ENCODE data around the gene PCGF1. TPM values are rescaled to one million over a fixed set of nuclear protein-coding genes. Genes with fewer than 3 reads are reported as not detected.
A peak's percentile ranks its signal among the peaks of the same experiment; 100 is the strongest.

The PCGF1 gene
- total and polyA plus RNA-seq, 2 of the 13 experiments (the other 11 are each of a cell fraction or from before 2014, with no cell fraction given) = 20.4 to 22.6 TPM

GRCh38 chr2:74502720-74503505, 4.6 kb downstream of the PCGF1 start (continued):
- TF ChIP-seq DZIP1 (CRISPR knock-in tag; IDR thresholded peaks at IDR 0.05) (peak; percentile 87), ZNF343 (CRISPR knock-in tag; IDR thresholded peaks at IDR 0.05) (no peak), FLYWCH1 (CRISPR knock-in tag; IDR thresholded peaks at IDR 0.05) (0 out of 2 replicates have a peak, but pooled peaks have one; percentile 12), EED (CRISPR knock-in tag; IDR thresholded peaks at IDR 0.05) (0 out of 2 replicates have a peak, but pooled peaks have one; percentile 24), ESRRA (CRISPR knock-in tag; IDR thresholded peaks at IDR 0.05; ENCODE audit: low read depth) (peak; percentile 66; the same call in 1 of the 2 replicates), ZEB1 (IDR thresholded peaks at IDR 0.05; ENCODE audit: insufficient replicate concordance, low read depth) (no peak), KLF9 (CRISPR knock-in tag; IDR thresholded peaks at IDR 0.05; ENCODE audit: low read depth) (0 out of 2 replicates have a peak, but pooled peaks have one; percentile 49), TARDBP (CRISPR knock-in tag; IDR thresholded peaks at IDR 0.05) (peak; percentile 78), ZFP36L1 (CRISPR knock-in tag; IDR thresholded peaks at IDR 0.05) (peak; percentile 85), CCAR2 (optimal IDR thresholded peaks at IDR 0.05; ENCODE audit: low read depth, low read length) (peak; percentile 32), TP53 (CRISPR knock-in tag; conservative IDR thresholded peaks at IDR 0.05) (peak; percentile 69; the same call in 1 of the 2 replicates), ZNF577 (CRISPR knock-in tag; IDR thresholded peaks at IDR 0.05; ENCODE audit: borderline replicate concordance, low read depth) (no peak), ZNF234 (CRISPR knock-in tag; conservative IDR thresholded peaks at IDR 0.05) (peak; percentile 68; the same call in 1 of the 2 replicates), ZSCAN12 (CRISPR knock-in tag; IDR thresholded peaks at IDR 0.05) (peak; percentile 86; the same call in 1 of the 2 replicates), ZNF546 (CRISPR knock-in tag; conservative IDR thresholded peaks at IDR 0.05) (no peak; the same call in 1 of the 2 replicates), ZNF770 (CRISPR knock-in tag; IDR thresholded peaks at IDR 0.05) (peak; percentile 34), KDM4B (CRISPR knock-in tag; IDR thresholded peaks at IDR 0.05) (no peak; the same call in 1 of the 2 replicates), ZNF776 (CRISPR knock-in tag; IDR thresholded peaks at IDR 0.05) (peak; percentile 61; the same call in 1 of the 2 replicates), PRDM15 (CRISPR knock-in tag; IDR thresholded peaks at IDR 0.05) (no peak; the same call in 1 of the 2 replicates)
